GM12878 (cell line): ENCODE data around the gene CTNNBL1.

Experiments used
- BHLHE40 ChIP-seq, 2 experiments: fragments of 450-650 bp in 1 of 2; IDR thresholded peaks; 2 replicates each; pipeline ENCODE4 v1.6.1; 2011 to 2017; ENCODE audit warnings: low read depth in 2 of 2, borderline replicate concordance in 1 of 2, improper control_type of control experiment in 1 of 2, low read length in 1 of 2, mild to moderate bottlenecking in 1 of 2
- BRCA1 ChIP-seq: IDR thresholded peaks from 2 replicates; pipeline ENCODE4 v1.6.1; 2011; ENCODE audit warnings: low read depth, low read length, improper control_type of control experiment
- CREB1 ChIP-seq: IDR thresholded peaks from 2 replicates; pipeline ENCODE4 v1.6.1; 2012; ENCODE audit warnings: low read depth, mild to moderate bottlenecking, inconsistent platforms
- JUND ChIP-seq: IDR thresholded peaks from 2 replicates; pipeline ENCODE4 v1.6.1; 2012; ENCODE audit warnings: low read depth, mild to moderate bottlenecking, low read length, improper control_type of control experiment, moderate library complexity
- MYC ChIP-seq: IDR thresholded peaks from 2 replicates; pipeline ENCODE4 v1.6.1; 2011; ENCODE audit warnings: mild to moderate bottlenecking, low read length, moderate library complexity, inconsistent platforms; ENCODE audit not compliant: insufficient read depth, insufficient replicate concordance, insufficient read length, severe bottlenecking
- NRF1 ChIP-seq: conservative IDR thresholded peaks from 2 replicates; pipeline ENCODE4 v1.6.1; 2011; ENCODE audit warnings: mild to moderate bottlenecking, low read depth, low read length, improper control_type of control experiment
- POLR2AphosphoS5 ChIP-seq: IDR thresholded peaks from 2 replicates; pipeline ENCODE4 v1.6.1; 2011; ENCODE audit warnings: mild to moderate bottlenecking, low read length, inconsistent platforms
- RAD51 ChIP-seq: fragments of 450-650 bp; IDR thresholded peaks from 2 replicates; pipeline ENCODE4 v1.6.1; 2016; ENCODE audit warnings: moderate library complexity, mild to moderate bottlenecking, inconsistent platforms
- REST ChIP-seq: IDR thresholded peaks from 2 replicates; pipeline ENCODE4 v1.6.1; 2012; ENCODE audit warnings: mild to moderate bottlenecking, low read depth, low read length
- SP1 ChIP-seq: IDR thresholded peaks from one replicate; pipeline ENCODE4 v1.6.1; 2011; ENCODE audit warnings: low read depth, low read length
- SUPT20H ChIP-seq: IDR thresholded peaks from 2 replicates; pipeline ENCODE4 v1.6.1; 2011; ENCODE audit warnings: low read depth, mild to moderate bottlenecking, low read length, moderate library complexity, borderline replicate concordance; ENCODE audit not compliant: control insufficient read depth
- USF1 ChIP-seq: IDR thresholded peaks from 2 replicates; pipeline ENCODE4 v1.6.1; 2011; ENCODE audit warnings: borderline replicate concordance, low read depth, mild to moderate bottlenecking, moderate library complexity, mixed read lengths, low read length; ENCODE audit not compliant: insufficient read depth; ENCODE audit errors: extremely low read length
- ZNF24 ChIP-seq: fragments of 450-650 bp; IDR thresholded peaks from 2 replicates; pipeline ENCODE4 v1.6.1; 2017; ENCODE audit warnings: antibody characterized with exemption, mild to moderate bottlenecking
- TF ChIP-seq, protein P1 (sequence below), 3 experiments: IDR thresholded peaks in 2 of 3; conservative IDR thresholded peaks in 1 of 3; 2 replicates each; pipeline ENCODE4 v1.5.1; 2011; ENCODE audit warnings: low read depth in 3 of 3, low read length in 3 of 3, mild to moderate bottlenecking in 3 of 3, control low read depth in 2 of 3, moderate library complexity in 2 of 3, inconsistent platforms in 1 of 3, mixed read lengths in 1 of 3; ENCODE audit not compliant: control insufficient read depth in 2 of 3, insufficient read depth in 1 of 3; ENCODE audit errors: extremely low read depth in 1 of 3

DNA sequence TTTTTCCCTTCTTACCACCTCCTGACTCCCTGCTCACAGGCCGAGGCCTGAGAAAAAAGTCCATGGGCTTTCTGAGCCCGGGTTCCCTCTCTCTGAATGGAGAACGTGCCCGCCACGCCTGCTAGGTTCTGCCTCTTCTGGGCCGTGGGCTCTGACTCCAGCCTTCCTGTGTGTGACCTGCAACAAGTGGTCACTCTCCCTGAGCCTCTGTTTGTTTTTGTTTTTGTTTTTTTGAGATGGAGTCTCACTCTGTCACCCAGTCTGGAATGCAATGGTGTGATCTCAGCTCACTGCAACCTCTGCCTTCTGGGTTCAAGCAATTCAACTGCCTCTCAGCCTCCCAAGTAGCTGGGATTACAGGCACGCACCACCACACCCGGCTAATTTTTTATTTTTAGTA, 191.2 kb downstream of the CTNNBL1 start:
- TF ChIP-seq SUPT20H (no peak), SP1 (no peak), CREB1 (no peak), MYC (no peak), BRCA1 (no peak), RAD51 (no peak), JUND (no peak), REST (no peak), ZNF24 (no peak), POLR2AphosphoS5 (no peak), BHLHE40 (IDR thresholded peaks at IDR 0.05; ENCODE audit: borderline replicate concordance in 1 of 2, low read depth in 2 of 2, low read length in 1 of 2) (no peak), USF1 (no peak), NRF1 (no peak)
- TF ChIP-seq, protein P1, sequence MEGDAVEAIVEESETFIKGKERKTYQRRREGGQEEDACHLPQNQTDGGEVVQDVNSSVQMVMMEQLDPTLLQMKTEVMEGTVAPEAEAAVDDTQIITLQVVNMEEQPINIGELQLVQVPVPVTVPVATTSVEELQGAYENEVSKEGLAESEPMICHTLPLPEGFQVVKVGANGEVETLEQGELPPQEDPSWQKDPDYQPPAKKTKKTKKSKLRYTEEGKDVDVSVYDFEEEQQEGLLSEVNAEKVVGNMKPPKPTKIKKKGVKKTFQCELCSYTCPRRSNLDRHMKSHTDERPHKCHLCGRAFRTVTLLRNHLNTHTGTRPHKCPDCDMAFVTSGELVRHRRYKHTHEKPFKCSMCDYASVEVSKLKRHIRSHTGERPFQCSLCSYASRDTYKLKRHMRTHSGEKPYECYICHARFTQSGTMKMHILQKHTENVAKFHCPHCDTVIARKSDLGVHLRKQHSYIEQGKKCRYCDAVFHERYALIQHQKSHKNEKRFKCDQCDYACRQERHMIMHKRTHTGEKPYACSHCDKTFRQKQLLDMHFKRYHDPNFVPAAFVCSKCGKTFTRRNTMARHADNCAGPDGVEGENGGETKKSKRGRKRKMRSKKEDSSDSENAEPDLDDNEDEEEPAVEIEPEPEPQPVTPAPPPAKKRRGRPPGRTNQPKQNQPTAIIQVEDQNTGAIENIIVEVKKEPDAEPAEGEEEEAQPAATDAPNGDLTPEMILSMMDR (IDR thresholded peaks at IDR 0.05 in 2 of 3, conservative IDR thresholded peaks at IDR 0.05 in 1 of 3; ENCODE audit: control insufficient read depth in 2 of 3, extremely low read depth in 1 of 3, insufficient read depth in 1 of 3, low read depth in 3 of 3, low read length in 3 of 3), result no peak
